A172 (cell line): Measurements from ENCODE around the gene ADD1. TPM values are rescaled to one million over a fixed set of nuclear protein-coding genes. Genes with fewer than 3 reads are reported as not detected.

ENCODE experiments used
- DNase-seq: peaks from one replicate; pipeline ENCODE4 v3.0.0-alpha.2; 2015; ENCODE audit warnings: low spot score
- total RNA-seq: library from RNA; depleted of rRNA; stranded (reverse); fragments of >200 nt; shearing (Covaris generic); gene quantifications from 2 replicates; pipeline ENCODE4 v1.2.3, GENCODE V29; 2014; rRNA removed

Gene ADD1
- 166 and 199 TPM in 2 replicates for total RNA-seq

DNA sequence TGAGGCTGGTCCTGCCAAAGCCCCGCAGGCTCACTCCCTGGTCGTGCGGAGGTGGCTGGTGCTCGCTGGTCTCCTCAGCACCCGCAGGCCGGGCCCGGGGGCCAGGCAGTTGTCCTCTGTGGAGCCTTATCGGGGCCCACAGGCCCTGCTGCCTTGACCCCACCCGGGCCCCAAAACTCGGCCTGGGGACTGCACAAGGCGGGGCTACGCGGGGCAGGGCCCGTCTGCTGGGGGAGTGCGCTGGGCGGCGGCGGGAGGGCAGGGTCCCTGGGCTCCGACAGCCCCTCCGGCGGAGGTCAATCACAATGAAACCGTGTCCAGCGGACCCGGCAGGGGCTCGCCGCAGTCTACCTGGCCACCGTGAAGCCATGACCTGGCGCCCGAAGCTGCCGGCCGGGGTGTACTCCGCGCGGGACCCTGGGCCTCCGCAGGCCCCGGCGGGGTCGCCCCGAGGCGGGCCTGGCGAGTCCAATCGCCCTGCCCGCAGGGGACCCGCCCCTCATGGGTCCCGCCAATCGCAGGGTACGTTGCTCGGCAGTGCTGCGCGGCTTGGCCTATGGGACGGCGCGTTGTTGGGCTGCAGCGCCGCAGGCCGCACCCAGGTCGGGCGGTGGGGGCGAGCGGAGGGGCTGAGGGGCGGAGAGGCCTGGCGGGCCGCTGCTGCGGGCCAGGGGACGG is at the start of gene ADD1:
TSS of gene ADD1 (plus strand) at position 582 of the 678 bp plus-strand sequence. CDS start 32,072 bp downstream, outside the sequence.
- peak; percentile 71 for DNase-seq

DNA sequence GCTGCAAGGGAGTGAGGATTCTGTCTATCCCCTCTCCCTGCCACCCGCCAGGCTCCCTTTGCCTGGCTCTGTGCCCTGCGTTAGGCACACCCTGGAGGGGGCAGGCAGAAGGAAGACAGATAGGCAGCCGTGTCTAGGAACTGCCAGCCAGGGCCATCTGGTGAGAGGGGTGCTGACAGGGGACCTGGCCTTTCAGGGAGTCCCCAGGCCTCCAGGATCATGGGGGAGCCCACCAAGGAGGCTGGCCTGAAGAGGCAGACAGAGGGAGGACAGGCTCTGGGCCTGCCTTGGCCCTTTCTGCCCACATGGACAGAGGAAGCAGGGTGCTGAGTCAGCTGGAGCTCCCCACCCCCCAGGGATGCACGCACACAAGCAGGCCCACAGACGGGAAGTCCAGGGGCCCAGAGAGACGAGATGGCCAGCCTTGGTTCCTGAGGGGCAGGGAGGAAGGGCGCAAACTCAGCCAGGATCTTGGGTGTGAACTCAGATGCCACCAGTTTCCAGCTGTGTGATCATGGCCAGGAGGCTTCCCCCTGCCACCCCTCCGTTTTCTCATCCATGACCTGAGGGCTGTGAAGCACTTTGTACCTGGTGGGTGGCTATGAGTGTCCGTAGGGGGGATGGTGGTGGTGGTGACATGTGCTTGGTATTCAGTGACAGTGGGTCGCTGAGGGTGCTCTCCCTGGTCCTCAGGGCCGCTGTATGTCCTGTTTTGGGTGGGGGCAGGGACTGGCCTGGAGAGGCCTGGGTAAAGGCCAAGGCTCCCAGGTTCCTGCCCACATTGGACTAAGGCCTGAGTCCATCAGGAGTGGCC is 49.0 kb upstream of the ADD1 start:
- DNase-seq: peak; percentile 73

DNA sequence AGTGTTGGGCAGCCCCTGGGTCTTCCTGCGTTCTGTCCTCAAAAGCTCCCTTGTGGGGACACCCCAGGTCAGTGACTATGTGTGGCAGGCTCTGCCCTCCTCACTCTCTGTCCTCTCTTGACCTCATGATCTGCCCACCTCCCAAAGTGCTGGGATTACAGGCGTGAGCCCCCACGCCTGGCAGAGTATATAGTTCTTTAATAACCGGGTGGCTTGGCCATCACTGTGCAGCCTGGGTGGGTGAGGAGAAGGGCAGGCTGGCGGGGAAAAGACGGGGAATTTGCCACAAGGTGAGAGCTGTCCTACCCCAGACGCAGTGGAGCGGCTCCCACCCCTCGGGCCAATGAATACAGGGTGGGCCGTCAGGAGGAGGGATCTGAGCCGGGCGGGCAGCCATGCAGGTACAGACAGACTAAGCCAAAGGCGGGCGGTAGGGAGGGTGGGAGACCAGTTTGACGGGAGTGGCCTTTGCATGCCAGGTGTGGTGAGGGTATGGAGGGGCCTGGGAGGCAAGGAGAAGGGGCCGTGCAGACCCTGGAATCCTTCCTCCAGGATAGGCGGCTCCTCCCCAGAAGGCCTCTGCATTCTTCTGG is 48.2 kb upstream of the ADD1 start:
- DNase-seq: no peak

DNA sequence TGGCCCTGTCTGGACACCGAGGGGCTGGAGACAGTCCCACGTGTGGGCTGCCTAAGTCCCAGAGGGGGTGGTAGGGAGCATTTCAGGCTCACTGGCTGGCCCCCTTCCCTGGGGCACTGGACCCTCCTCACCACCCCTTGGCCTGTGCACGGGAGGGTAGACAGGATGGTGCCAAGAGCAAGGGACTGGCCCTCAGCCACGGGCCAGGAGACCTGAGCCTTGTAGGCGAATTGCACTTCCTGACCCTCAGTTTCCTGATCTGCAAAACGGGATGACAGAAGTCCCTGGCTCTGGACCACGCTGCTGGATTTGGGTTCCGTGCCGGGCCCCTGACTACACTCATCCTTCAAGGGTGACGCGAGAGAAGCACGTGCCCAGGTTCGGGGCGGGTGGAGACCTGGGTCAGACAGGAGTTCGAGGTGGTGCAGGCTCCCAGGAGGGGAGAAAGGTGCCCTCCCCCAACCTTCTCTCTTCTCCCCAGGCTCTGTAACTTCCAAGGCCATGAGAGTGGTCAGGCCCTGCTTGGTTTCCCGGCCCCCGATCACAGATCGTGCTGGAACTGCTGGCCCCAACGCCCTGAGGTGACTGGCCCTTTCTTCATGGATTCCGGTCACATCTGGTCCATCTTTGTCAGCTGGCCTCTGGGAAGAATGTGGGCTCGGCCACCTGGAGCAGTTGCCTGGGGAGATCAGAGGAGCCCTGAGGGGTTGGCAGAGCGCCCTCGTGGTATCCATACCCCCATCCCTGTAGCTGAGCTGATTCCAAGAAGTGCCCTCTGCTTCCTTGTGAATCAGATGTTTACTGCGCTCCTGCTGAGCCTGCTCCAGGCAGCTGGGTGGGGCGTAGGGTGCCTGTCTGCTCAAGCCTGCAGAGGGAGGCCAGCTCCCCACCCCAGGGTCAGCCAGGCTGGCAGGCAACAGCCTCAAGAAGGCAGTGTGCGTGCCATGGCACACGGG is 47.5 kb upstream of the ADD1 start:
- peak; percentile 98 for DNase-seq

DNA sequence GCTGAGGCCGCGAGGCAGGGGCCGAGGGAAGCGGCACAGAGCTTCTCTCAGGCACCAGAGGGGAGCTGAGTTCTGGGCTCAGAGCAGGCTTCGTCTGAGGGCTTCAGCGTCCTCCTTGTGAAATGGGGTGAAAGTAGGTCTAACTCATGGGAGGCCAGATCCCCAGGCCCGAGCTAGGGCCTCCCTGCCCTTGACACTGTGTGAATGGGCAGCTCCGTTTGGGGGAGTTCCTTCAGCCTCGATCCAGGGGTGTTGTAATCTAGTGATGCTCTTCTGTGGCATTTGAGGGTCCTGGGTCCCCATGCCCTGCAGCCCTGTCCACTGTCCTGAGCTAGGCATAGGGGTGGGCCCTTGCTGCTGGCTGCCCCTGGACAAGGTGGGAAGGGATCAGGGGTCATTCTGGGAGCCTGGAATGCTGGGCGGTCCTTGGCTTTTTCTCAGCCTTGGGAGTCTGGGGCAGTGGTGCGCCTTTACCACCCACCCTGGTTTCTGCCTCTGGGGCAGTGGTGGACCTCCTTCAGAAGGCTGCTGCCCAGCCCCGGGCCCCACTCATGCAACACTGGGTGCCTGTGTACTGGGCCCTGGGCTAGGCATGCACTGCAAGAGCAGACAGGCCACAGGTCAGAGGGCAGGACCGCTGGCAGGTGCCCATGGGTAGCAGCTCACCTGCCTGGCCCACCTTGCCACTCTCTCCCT is 46.6 kb upstream of the ADD1 start:
- no peak for DNase-seq

DNA sequence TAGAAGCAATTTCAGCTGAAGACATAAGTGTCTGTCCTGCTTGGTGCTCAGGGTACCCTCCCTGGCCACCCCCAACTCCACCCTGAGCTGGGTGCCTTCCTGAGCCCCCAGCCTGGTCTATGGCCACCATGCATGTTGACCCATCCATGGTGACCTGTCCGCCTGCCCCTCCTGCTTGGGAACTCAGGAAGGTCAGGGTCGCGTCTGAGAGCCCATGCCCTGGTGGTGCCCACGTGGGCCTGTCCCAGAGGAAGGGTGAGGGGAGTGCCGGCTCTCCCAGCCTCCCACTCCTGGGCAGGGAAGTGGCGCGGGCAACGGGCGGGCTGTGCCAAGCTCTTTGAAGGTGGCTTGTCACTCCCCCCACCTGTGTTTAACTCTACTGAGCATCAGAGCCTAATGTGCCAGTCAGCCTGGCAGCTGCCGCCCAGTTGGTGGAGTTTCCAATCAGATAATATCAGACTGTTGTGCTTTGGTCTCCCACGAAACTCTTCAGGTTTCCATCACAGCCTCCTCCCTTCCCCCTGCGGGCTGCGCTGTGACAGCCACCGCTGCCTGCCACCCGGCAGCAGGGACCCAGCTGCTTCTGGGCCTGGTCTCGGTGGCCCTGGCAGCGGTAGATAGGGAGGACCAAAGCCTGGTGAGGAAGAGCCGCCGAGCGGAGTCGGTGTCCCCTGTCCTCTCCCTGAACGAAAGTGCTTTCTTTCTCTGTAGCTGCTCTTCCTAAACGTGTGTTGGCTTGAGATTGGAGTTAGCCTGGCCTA is 45.9 kb upstream of the ADD1 start:
- no peak for DNase-seq

- peak; percentile 87 for DNase-seq
These were observed 45.0 kb upstream of the ADD1 start for GRCh38 chr4:2798399-2799223.

GRCh38 chr4:2799224-2799911 is 44.3 kb upstream of the ADD1 start:
- DNase-seq: no peak

- DNase-seq: no peak
These were observed 43.5 kb upstream of the ADD1 start for GRCh38 chr4:2799971-2800690.

DNA sequence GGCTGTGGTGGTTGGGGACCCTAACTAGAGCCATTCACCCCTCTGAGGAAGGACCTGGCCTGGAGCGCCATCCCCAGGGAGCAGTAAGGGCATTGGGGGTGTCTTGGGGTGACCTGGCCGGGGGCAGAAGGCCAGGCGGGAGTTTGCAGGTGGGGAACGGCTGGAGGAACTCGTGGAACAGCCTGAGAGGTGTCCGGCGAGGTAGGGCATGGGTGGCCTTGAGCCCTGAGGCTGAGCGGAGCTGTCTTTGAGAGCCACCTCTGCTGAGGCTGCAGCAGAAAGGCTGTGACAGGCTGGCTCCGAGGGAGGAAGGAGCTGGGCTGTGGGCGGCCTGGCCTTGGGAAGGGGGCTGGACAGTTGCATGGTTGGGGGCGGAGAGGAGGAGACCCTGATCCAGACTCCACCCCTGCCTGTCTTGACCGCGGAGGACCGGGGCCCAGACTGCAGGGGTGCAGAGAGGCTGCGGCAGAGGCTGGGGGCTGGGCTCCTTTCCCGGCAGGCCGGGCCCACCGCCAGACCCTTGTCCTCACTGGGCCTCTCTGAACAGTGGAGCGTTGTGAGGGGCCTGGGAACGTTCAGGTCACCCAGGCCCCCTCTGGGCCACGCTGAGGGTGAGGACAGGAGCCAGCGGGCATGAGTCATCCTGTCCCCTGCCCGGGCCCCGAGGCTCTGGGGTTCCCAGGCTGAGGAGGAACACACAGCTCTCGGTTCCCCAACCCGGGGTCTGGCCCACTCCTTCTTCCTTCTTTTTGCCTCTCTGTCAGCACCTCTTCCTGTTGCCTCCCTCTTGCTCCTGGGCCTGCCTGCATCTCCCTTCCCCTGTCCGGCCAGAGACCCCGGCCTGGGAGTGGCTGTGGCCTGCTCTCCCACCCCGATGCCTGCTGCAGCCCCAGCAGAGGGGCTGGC is 42.7 kb upstream of the ADD1 start:
- peak; percentile 72 for DNase-seq

DNA sequence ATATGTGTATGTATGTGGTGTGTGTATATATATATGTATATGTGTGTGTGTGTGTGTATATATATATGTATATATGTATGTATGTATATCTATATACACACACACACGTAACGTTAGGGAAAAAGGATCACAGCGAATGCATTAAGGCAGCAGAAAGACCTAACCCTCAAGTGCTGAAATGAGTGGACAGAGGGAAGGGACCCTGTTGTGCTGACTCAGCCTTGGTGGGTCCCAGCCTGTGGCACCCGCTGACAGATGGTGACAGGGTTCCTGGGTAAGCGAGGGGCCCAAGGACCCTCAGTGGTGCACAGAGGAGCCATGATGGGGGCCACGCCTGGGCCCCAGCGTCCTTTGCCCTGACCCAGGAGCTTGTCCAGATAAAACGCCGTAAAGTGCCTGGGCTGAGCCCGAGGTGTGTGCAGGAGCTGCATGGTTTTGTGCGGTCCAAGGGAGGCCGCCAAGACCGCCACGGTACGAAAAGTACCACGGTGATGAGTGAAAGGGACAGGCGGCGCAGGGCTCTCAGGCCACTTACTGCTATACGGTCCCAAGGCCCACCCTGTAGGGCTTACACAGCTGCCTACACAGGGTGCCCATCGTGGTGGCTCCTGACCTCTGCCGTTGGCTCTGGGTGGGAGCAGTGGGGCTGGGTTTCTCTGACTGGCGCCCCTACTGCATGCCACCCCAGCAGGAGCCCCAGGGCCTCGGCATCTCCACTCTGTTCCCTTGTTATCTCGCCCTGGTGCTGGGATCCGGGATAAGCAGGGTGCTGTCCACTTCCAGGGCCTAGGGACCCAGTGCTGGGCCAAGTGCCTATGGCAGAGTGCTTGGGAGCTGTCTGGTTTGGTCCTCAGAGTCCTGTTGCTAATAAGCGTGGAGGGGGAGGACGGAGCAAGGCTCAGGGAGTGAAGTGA is 40.8 kb upstream of the ADD1 start:
- no peak for DNase-seq

DNA sequence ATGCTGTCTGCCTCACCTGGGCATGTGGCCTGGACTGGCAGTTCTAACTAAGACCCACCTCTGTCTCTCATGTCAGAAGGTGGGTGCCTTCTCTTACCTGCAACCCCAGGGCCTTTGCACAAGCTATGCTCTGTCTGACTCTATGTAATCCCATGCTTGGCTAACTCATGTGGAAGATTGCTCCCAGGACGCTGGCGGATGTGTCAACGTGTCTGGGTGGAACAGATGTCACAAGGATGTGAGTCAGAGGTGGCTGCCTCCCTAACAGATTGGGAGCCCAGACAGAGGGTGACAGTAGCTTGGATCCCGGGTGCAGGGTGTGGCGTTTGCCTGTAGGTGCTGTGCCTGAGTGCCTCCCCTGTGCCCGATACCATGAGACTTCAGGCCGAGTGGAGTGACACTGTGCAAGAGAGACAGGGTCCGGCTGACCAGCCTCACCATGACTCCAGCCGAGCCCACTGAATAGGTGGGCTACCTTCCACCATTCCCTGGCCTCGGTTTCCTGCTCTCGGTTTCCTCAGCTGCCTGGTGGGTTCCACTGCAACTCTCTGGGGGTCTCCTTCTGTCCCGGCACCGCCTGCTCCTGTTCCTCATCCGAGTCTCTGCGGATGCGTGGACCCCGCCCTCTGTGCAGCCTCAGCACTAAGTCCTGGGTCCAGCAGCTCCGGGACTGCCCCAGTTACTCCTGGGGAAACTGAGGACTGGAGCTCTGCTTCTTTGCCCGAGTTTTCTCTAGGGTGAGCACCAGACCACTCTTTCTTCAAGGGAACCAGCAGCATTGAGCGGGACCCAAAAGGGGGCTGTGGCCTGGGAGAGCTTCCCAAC is 39.8 kb upstream of the ADD1 start:
- DNase-seq: peak; percentile 74

- no peak for DNase-seq
These were observed 39.1 kb upstream of the ADD1 start for GRCh38 chr4:2804449-2804972.

GRCh38 chr4:2804973-2805501 is 38.6 kb upstream of the ADD1 start:
- DNase-seq: no peak
